Activated CD8-positive, alpha-beta memory T cell treated with anti-CD3 and anti-CD28 coated beads, Interleukin-2, amount 10 ng/mL, durations not matched to agents 7 days and 5 days (primary cell): ENCODE results near the gene SMG9. TPM values are rescaled to one million over a fixed set of nuclear protein-coding genes. Genes with fewer than 3 reads are reported as not detected.

Experiments
- ATAC-seq: fragments of 150-1000 bp; cut with Tn5 transposase; one replicate; pipeline ENCODE4 v1.10.0; 2021; ENCODE audit warnings: moderate library complexity
- CTCF ChIA-PET: fragments of 350-600 bp; sonication (Branson Sonifier 250); formaldehyde crosslinking; loops from one replicate; lab custom pipeline; 2021; ENCODE audit warnings: antibody characterized with exemption; lab: Charles Lee
- DNase-seq: peaks from one replicate; pipeline ENCODE4 v3.0.0-alpha.2; 2020
- H3K27ac Mint-ChIP-seq: one replicate; pipeline ENCODE4 v1.8.0; 2021; ENCODE audit warnings: mild to moderate bottlenecking, mixed read lengths
- H3K27me3 Mint-ChIP-seq: one replicate; pipeline ENCODE4 v1.8.0; 2021; ENCODE audit warnings: mixed read lengths
- H3K36me3 Mint-ChIP-seq: one replicate; pipeline ENCODE4 v1.8.0; 2021; ENCODE audit warnings: mild to moderate bottlenecking, mixed read lengths
- H3K4me1 Mint-ChIP-seq: one replicate; pipeline ENCODE4 v1.8.0; 2021; ENCODE audit warnings: mixed read lengths
- H3K4me3 Mint-ChIP-seq: one replicate; pipeline ENCODE4 v1.8.0; 2021; ENCODE audit warnings: mild to moderate bottlenecking, moderate library complexity, mixed read lengths
- H3K9me3 Mint-ChIP-seq: one replicate; pipeline ENCODE4 v1.8.0; 2022; ENCODE audit warnings: low read depth, mixed read lengths
- total RNA-seq, 2 experiments: library from RNA; stranded (reverse); gene quantifications; one replicate each; pipeline ENCODE4 v1.2.3, GENCODE V29; 2021

The SMG9 gene
- total RNA-seq, 2 experiments from 2014 or later, result 62.3 to 74.7 TPM

DNA sequence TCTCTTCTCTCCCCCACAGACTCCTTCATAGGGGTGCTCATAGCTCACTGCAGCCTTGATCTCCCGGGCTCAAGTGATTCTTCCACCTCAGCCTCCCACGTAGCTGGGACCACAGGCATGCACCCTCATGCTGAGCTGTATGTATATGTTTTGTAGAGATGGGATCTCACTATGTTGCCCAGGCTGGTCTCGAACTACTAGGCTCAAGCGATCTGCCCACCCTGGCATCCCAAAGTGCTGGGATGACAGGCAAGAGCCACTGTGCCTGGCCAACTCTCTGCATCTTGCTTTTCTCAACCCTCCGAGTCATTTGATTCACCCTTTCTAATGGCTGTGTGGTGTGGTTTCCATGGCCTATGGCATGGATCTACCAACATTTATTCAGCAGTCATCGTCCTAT is 49.0 kb downstream of the SMG9 start:
- Mint-ChIP-seq H3K27me3 (no peaks in the 10 kb centered on the region), H3K36me3 (peaks cover 6% of the 10 kb centered on the region), H3K4me1 (peaks cover 11% of the 10 kb centered on the region), H3K4me3 (no peak overlapping the region), H3K9me3 (no peaks in the 10 kb centered on the region), H3K27ac (no peak overlapping the region)
- no peak for ATAC-seq
- no peak for DNase-seq
- CTCF ChIA-PET, result no interaction called here

DNA sequence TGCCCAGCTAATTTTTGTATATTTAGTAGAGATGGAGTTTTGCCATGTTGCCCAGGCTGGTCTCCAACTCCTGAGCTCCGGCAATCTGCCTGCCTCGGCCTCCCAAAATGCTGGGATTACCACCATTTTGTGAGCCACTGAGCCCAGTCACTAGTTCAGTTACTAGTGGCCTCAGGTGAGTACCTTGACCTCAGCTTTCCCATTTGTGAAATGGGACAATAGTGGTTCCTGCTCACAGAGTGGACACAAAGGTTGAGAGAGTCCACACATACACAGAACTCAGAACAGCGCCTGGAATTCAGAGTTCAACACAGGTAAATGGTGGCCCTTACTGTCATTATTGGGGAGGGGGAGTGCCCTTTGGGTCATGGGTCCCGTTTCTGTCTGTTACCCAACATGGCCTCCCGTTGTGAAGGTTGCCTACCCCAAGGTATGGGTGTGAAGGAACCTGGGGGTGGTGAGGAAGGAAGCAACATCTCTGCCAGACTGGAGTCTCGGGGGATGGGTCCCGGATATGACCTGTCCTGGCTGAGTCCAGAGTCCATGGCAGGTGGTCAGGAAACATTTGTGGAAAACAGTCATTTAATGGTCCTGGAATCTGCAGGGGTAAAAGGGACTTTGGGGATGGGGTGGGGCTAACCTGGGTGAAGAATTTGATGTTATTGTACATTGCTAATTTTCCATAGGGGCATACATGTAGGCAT is 50.6 kb downstream of the SMG9 start:
- H3K4me1 Mint-ChIP-seq, result peaks cover 22% of the 10 kb centered on the region
- CTCF ChIA-PET, result interaction anchor here (1.9 kb wide), 1 partner anchor 11 kb away, joined by 4 read pairs; no protein-coding TSS in a partner anchor
- DNase-seq, result no peak
- no peak overlapping the region for H3K4me3 Mint-ChIP-seq
- ATAC-seq, result no peak
- H3K27ac Mint-ChIP-seq, result no peak overlapping the region
- H3K9me3 Mint-ChIP-seq, result no peaks in the 10 kb centered on the region
- peaks cover 5% of the 10 kb centered on the region for H3K36me3 Mint-ChIP-seq
- H3K27me3 Mint-ChIP-seq, result peaks cover 8% of the 10 kb centered on the region

- no peak for DNase-seq
- H3K36me3 Mint-ChIP-seq, result peaks cover 3% of the 10 kb centered on the region
Measured at GRCh38 chr19:43700395-43701000, 54.3 kb downstream of the SMG9 start.

GRCh38 chr19:43699506-43700394 is 55.0 kb downstream of the SMG9 start:
- H3K9me3 Mint-ChIP-seq, result no peaks in the 10 kb centered on the region
- no peak for DNase-seq
- CTCF ChIA-PET, result interaction anchor here (1.1 kb wide), 1 partner anchor 87 kb away, joined by 3 read pairs; no protein-coding TSS in a partner anchor

More at GRCh38 chr19:43700395-43701000, 54.3 kb downstream of the SMG9 start:
- peaks cover 18% of the 10 kb centered on the region for H3K27me3 Mint-ChIP-seq
- peak overlapping the region; percentile 73 for H3K4me3 Mint-ChIP-seq
- no peak for ATAC-seq
- H3K27ac Mint-ChIP-seq, result peak overlapping the region; percentile 90
- no peaks in the 10 kb centered on the region for H3K9me3 Mint-ChIP-seq
- CTCF ChIA-PET, result interaction anchor here (0.7 to 0.9 kb wide), 5 partner anchors 22 to 64 kb away, joined by 3 to 4 read pairs (median 3); partner anchors contain the start of gene PLAUR
- H3K4me1 Mint-ChIP-seq, result peaks cover 22% of the 10 kb centered on the region

GRCh38 chr19:43697295-43697694 is 57.5 kb downstream of the SMG9 start:
- Mint-ChIP-seq H3K9me3 (peaks cover 2% of the 10 kb centered on the region), H3K36me3 (peaks cover 3% of the 10 kb centered on the region), H3K4me3 (no peak overlapping the region), H3K4me1 (peaks cover 22% of the 10 kb centered on the region), H3K27me3 (peaks cover 18% of the 10 kb centered on the region), H3K27ac (no peak overlapping the region)
- CTCF ChIA-PET, result no interaction called here
- DNase-seq, result no peak
- no peak for ATAC-seq

More at GRCh38 chr19:43699506-43700394, 55.0 kb downstream of the SMG9 start:
- H3K27me3 Mint-ChIP-seq, result peaks cover 18% of the 10 kb centered on the region
- peaks cover 22% of the 10 kb centered on the region for H3K4me1 Mint-ChIP-seq
- peaks cover 3% of the 10 kb centered on the region for H3K36me3 Mint-ChIP-seq
- peak overlapping the region; percentile 46 for H3K27ac Mint-ChIP-seq
- no peak for ATAC-seq
- peak overlapping the region; percentile 73 for H3K4me3 Mint-ChIP-seq

- H3K4me1 Mint-ChIP-seq, result peaks cover 16% of the 10 kb centered on the region
- H3K27ac Mint-ChIP-seq, result no peak overlapping the region
- no peaks in the 10 kb centered on the region for H3K36me3 Mint-ChIP-seq
- H3K4me3 Mint-ChIP-seq, result no peak overlapping the region
- no peak for DNase-seq
- H3K9me3 Mint-ChIP-seq, result peaks cover 6% of the 10 kb centered on the region
- CTCF ChIA-PET, result interaction anchor here (0.7 kb wide), 1 partner anchor 650 kb away, joined by 3 read pairs; no protein-coding TSS in a partner anchor
- ATAC-seq, result no peak
- H3K27me3 Mint-ChIP-seq, result peaks cover 18% of the 10 kb centered on the region
Measured at GRCh38 chr19:43695985-43696704, 58.6 kb downstream of the SMG9 start.

DNA sequence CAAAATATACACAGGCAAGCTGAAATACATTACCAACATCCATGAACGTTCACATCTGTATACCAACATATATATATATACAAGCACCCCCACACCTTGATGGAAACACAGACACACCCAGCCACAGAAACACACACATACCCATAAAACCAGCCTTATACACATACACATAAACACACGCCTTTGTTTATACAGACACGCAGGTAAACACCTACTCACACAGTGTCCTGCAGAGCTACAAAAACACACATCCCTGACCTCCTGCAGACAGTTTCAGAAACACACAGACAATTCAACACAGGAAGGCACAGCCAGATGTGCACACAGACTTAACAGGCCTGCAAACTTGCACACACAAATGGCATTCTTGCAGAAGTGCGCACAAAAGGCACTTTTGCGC is 60.2 kb downstream of the SMG9 start:
- DNase-seq (no peak), ATAC-seq (no peak)
- CTCF ChIA-PET, result no interaction called here
- Mint-ChIP-seq H3K4me3 (no peak overlapping the region), H3K27me3 (peaks cover 11% of the 10 kb centered on the region), H3K4me1 (no peaks in the 10 kb centered on the region), H3K9me3 (peaks cover 6% of the 10 kb centered on the region), H3K27ac (no peak overlapping the region), H3K36me3 (no peaks in the 10 kb centered on the region)

DNA sequence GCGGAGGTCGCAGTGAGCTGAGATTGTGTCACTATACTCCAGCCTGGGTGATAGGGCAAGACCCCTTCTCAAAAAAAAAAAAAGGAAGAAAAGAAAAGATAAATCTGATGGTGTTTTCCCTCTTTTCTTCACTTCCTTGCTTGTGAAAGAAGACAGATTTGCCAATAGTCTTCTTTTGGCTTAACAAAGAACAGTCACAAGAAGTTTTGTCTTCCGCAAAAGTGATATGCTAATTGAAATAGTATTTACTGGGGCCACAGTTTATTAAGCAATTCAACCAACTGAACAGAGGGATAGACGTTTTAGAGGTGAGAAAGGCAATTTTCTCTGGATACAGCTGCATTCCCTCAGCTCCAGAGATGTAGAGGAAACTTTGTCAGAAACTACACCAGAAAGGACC is 61.9 kb downstream of the SMG9 start:
- no peak overlapping the region for H3K4me3 Mint-ChIP-seq
- H3K27me3 Mint-ChIP-seq, result peaks cover 3% of the 10 kb centered on the region
- no peak overlapping the region for H3K27ac Mint-ChIP-seq
- CTCF ChIA-PET, result interaction anchor here (1.0 kb wide), 1 partner anchor 12 kb away, joined by 4 read pairs; no protein-coding TSS in a partner anchor
- DNase-seq, result no peak
- H3K9me3 Mint-ChIP-seq, result peaks cover 6% of the 10 kb centered on the region
- H3K4me1 Mint-ChIP-seq, result no peaks in the 10 kb centered on the region
- ATAC-seq, result no peak
- no peaks in the 10 kb centered on the region for H3K36me3 Mint-ChIP-seq

DNA sequence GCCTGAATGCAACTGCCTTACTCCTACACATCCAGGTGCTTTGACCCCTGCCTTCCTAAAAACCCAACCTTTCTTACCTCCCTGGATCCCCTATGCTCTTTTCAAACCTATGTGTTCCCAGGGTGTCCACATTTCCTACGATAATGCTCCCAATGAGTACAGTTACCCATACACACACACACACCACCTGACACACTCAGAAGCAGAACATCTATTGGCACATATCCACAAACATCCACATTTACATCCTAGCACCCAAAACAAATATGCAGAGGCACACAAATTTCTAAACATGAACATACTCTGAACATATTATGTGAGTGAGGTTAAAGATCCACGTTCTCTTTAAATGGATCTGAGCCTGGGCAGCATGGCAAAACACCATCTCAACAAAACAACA is 62.4 kb downstream of the SMG9 start:
- DNase-seq (no peak), ATAC-seq (no peak)

GRCh38 chr19:43691755-43692154 is 63.0 kb downstream of the SMG9 start:
- no peaks in the 10 kb centered on the region for H3K4me1 Mint-ChIP-seq

More for the DNA sequence above, 62.4 kb downstream of the SMG9 start:
- Mint-ChIP-seq H3K9me3 (peaks cover 6% of the 10 kb centered on the region), H3K27ac (no peak overlapping the region), H3K4me3 (no peak overlapping the region), H3K36me3 (no peaks in the 10 kb centered on the region), H3K27me3 (peaks cover 2% of the 10 kb centered on the region), H3K4me1 (no peaks in the 10 kb centered on the region)
- CTCF ChIA-PET, result no interaction called here

DNA sequence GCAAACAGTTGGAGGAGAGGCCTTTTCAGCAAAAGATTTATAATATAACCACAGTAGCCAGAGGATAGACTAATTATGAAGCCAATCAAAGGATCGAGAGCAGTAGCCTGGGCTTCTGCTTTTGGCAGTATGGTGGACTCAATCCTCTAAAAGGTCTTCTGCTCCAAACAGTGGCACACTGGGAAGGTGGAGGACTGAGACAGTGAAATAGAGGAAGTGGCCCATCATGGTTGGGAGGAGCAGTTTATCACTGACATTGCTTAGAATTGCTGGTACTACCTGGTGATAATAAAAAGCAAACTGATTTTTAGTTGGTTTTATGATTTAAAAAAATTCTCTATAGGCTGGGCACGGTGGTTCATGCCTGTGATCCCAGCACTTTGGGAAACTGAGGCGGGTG is 63.9 kb downstream of the SMG9 start:
- H3K9me3 Mint-ChIP-seq, result peaks cover 6% of the 10 kb centered on the region
- H3K4me1 Mint-ChIP-seq, result no peaks in the 10 kb centered on the region
- H3K27ac Mint-ChIP-seq, result no peak overlapping the region
- ATAC-seq (no peak), DNase-seq (no peak)
- CTCF ChIA-PET, result no interaction called here
- H3K27me3 Mint-ChIP-seq, result no peaks in the 10 kb centered on the region
- H3K36me3 Mint-ChIP-seq, result no peaks in the 10 kb centered on the region
- H3K4me3 Mint-ChIP-seq, result no peak overlapping the region

More at GRCh38 chr19:43691755-43692154, 63.0 kb downstream of the SMG9 start:
- no peak for ATAC-seq
- Mint-ChIP-seq H3K36me3 (no peaks in the 10 kb centered on the region), H3K27me3 (no peaks in the 10 kb centered on the region), H3K9me3 (peaks cover 6% of the 10 kb centered on the region), H3K27ac (no peak overlapping the region), H3K4me3 (no peak overlapping the region)
- CTCF ChIA-PET, result no interaction called here
- no peak for DNase-seq

DNA sequence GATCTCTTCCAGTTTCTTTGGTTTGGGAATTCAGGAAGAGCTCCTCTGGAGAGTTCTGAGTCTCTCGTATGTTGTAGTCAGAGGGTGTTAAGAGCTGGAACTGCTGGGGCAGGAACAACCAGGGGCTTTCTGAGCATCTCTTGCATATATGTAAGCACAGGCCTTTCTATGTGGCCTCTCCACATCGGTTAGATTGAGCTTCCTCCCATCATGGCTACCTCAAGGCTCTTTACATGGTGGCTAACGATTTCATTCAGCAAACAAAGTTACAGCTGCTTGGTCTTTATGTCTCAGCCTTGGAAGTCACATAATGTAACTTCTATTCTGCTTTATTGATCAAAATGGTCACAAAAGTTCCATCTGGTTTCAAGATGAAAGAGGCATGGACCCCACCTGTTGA is 64.3 kb downstream of the SMG9 start:
- peaks cover 6% of the 10 kb centered on the region for H3K9me3 Mint-ChIP-seq
- H3K27ac Mint-ChIP-seq, result no peak overlapping the region
- ATAC-seq (no peak), DNase-seq (no peak)
- no peak overlapping the region for H3K4me3 Mint-ChIP-seq
- H3K27me3 Mint-ChIP-seq, result no peaks in the 10 kb centered on the region
- H3K36me3 Mint-ChIP-seq, result no peaks in the 10 kb centered on the region
- no peaks in the 10 kb centered on the region for H3K4me1 Mint-ChIP-seq
- CTCF ChIA-PET, result no interaction called here
